ENCODE data around the gene MATN1. TPM values are rescaled to one million over a fixed set of nuclear protein-coding genes. Genes with fewer than 3 reads are reported as not detected.

The MATN1 gene
- polyA plus RNA-seq, 4 donors: 0.03 to 0.32 TPM; not detected in 2

GRCh38 chr1:30698401-30698981, 24.9 kb downstream of the MATN1 start:
- FAIRE-seq (no peak), DNase-seq (no peak)
- Histone ChIP-seq H3K4me3 (ENCODE audit: low read depth in 1 of 3, low read length in 3 of 3) (no peak overlapping the region), H3K9me3 (ENCODE audit: control insufficient read depth in 2 of 2, insufficient read depth in 1 of 2, low read depth in 1 of 2, low read length in 1 of 2) (peaks cover 0 to 2% of the 10 kb centered on the region in 2 donors), H3K36me3 (ENCODE audit: control insufficient read depth in 3 of 3, insufficient read depth in 2 of 3, low read depth in 1 of 3, low read length in 3 of 3) (no peaks in the 10 kb centered on the region), H3K27me3 (ENCODE audit: control insufficient read depth in 3 of 3, insufficient read depth in 3 of 3, low read length in 3 of 3) (peaks cover 0 to 3% (median 0%) of the 10 kb centered on the region in 3 donors), H3K4me1 (ENCODE audit: control insufficient read depth in 3 of 3, insufficient read depth in 2 of 3, low read depth in 1 of 3, low read length in 2 of 3) (no peaks in the 10 kb centered on the region), H3K27ac (ENCODE audit: low read depth in 1 of 3, low read length in 2 of 3) (no peak overlapping the region)
- 69 to 85% (median 72%) methylated on average over 17 of the region's 17 CpGs for WGBS, 3 donors

- WGBS, 3 donors: 52 to 68% (median 66%) methylated on average over 9 of the region's 9 CpGs
- no peak for DNase-seq
- Histone ChIP-seq H3K9me3 (ENCODE audit: control insufficient read depth in 2 of 2, insufficient read depth in 1 of 2, low read depth in 1 of 2, low read length in 1 of 2) (peaks cover 0 to 2% of the 10 kb centered on the region in 2 donors), H3K27me3 (ENCODE audit: control insufficient read depth in 3 of 3, insufficient read depth in 3 of 3, low read length in 3 of 3) (peaks cover 0 to 4% (median 3%) of the 10 kb centered on the region in 3 donors), H3K27ac (ENCODE audit: low read depth in 1 of 3, low read length in 2 of 3) (no peak overlapping the region), H3K36me3 (ENCODE audit: control insufficient read depth in 3 of 3, insufficient read depth in 2 of 3, low read depth in 1 of 3, low read length in 3 of 3) (no peaks in the 10 kb centered on the region), H3K4me1 (ENCODE audit: control insufficient read depth in 3 of 3, insufficient read depth in 2 of 3, low read depth in 1 of 3, low read length in 2 of 3) (no peaks in the 10 kb centered on the region), H3K4me3 (ENCODE audit: low read depth in 1 of 3, low read length in 3 of 3) (no peak overlapping the region)
- FAIRE-seq: no peak
These were observed 25.6 kb downstream of the MATN1 start for GRCh38 chr1:30697571-30698376.

GRCh38 chr1:30696831-30697230, 26.6 kb downstream of the MATN1 start:
- H3K4me1 ChIP-seq (ENCODE audit: control insufficient read depth in 3 of 3, insufficient read depth in 2 of 3, low read depth in 1 of 3, low read length in 2 of 3): no peaks in the 10 kb centered on the region
- no peak overlapping the region for H3K4me3 ChIP-seq (ENCODE audit: low read depth in 1 of 3, low read length in 3 of 3)
- H3K27ac ChIP-seq (ENCODE audit: low read depth in 1 of 3, low read length in 2 of 3): no peak overlapping the region
- no peak for FAIRE-seq
- DNase-seq: no peak
- WGBS, 3 donors: 87 to 90% (median 88%) methylated on average over 6 of the region's 6 CpGs
- peaks cover 0 to 2% of the 10 kb centered on the region in 2 donors for H3K9me3 ChIP-seq (ENCODE audit: control insufficient read depth in 2 of 2, insufficient read depth in 1 of 2, low read depth in 1 of 2, low read length in 1 of 2)
- no peaks in the 10 kb centered on the region for H3K36me3 ChIP-seq (ENCODE audit: control insufficient read depth in 3 of 3, insufficient read depth in 2 of 3, low read depth in 1 of 3, low read length in 3 of 3)
- peaks cover 0 to 4% (median 3%) of the 10 kb centered on the region in 3 donors for H3K27me3 ChIP-seq (ENCODE audit: control insufficient read depth in 3 of 3, insufficient read depth in 3 of 3, low read length in 3 of 3)

GRCh38 chr1:30695439-30695841, 27.9 kb downstream of the MATN1 start:
- no peak overlapping the region for H3K4me3 ChIP-seq (ENCODE audit: low read depth in 1 of 3, low read length in 3 of 3)
- H3K27ac ChIP-seq (ENCODE audit: low read depth in 1 of 3, low read length in 2 of 3): no peak overlapping the region
- WGBS, 3 donors: 37 to 46% (median 45%) methylated on average over 6 of the region's 6 CpGs
- FAIRE-seq: no peak
- peaks cover 0 to 4% (median 3%) of the 10 kb centered on the region in 3 donors for H3K27me3 ChIP-seq (ENCODE audit: control insufficient read depth in 3 of 3, insufficient read depth in 3 of 3, low read length in 3 of 3)
- no peaks in the 10 kb centered on the region for H3K4me1 ChIP-seq (ENCODE audit: control insufficient read depth in 3 of 3, insufficient read depth in 2 of 3, low read depth in 1 of 3, low read length in 2 of 3)
- no peak for DNase-seq
- peaks cover 0 to 2% of the 10 kb centered on the region in 2 donors for H3K9me3 ChIP-seq (ENCODE audit: control insufficient read depth in 2 of 2, insufficient read depth in 1 of 2, low read depth in 1 of 2, low read length in 1 of 2)
- no peaks in the 10 kb centered on the region for H3K36me3 ChIP-seq (ENCODE audit: control insufficient read depth in 3 of 3, insufficient read depth in 2 of 3, low read depth in 1 of 3, low read length in 3 of 3)

GRCh38 chr1:30694280-30695175, 28.9 kb downstream of the MATN1 start:
- no peak for FAIRE-seq
- no peak overlapping the region for H3K27ac ChIP-seq (ENCODE audit: low read depth in 1 of 3, low read length in 2 of 3)
- peaks cover 0 to 2% of the 10 kb centered on the region in 2 donors for H3K9me3 ChIP-seq (ENCODE audit: control insufficient read depth in 2 of 2, insufficient read depth in 1 of 2, low read depth in 1 of 2, low read length in 1 of 2)
- H3K27me3 ChIP-seq (ENCODE audit: control insufficient read depth in 3 of 3, insufficient read depth in 3 of 3, low read length in 3 of 3): peaks cover 0 to 4% (median 3%) of the 10 kb centered on the region in 3 donors
- no peak overlapping the region for H3K4me3 ChIP-seq (ENCODE audit: low read depth in 1 of 3, low read length in 3 of 3)
- H3K36me3 ChIP-seq (ENCODE audit: control insufficient read depth in 3 of 3, insufficient read depth in 2 of 3, low read depth in 1 of 3, low read length in 3 of 3): no peaks in the 10 kb centered on the region
- DNase-seq: no peak
- WGBS, 3 donors: 51 to 64% (median 64%) methylated on average over 8 of the region's 8 CpGs
- no peaks in the 10 kb centered on the region for H3K4me1 ChIP-seq (ENCODE audit: control insufficient read depth in 3 of 3, insufficient read depth in 2 of 3, low read depth in 1 of 3, low read length in 2 of 3)

GRCh38 chr1:30693822-30694221, 29.6 kb downstream of the MATN1 start:
- H3K27me3 ChIP-seq (ENCODE audit: control insufficient read depth in 3 of 3, insufficient read depth in 3 of 3, low read length in 3 of 3): peaks cover 0 to 4% (median 3%) of the 10 kb centered on the region in 3 donors
- no peak for FAIRE-seq
- peaks cover 0 to 2% of the 10 kb centered on the region in 2 donors for H3K9me3 ChIP-seq (ENCODE audit: control insufficient read depth in 2 of 2, insufficient read depth in 1 of 2, low read depth in 1 of 2, low read length in 1 of 2)
- H3K4me1 ChIP-seq (ENCODE audit: control insufficient read depth in 3 of 3, insufficient read depth in 2 of 3, low read depth in 1 of 3, low read length in 2 of 3): no peaks in the 10 kb centered on the region
- H3K36me3 ChIP-seq (ENCODE audit: control insufficient read depth in 3 of 3, insufficient read depth in 2 of 3, low read depth in 1 of 3, low read length in 3 of 3): no peaks in the 10 kb centered on the region
- no peak overlapping the region for H3K27ac ChIP-seq (ENCODE audit: low read depth in 1 of 3, low read length in 2 of 3)
- WGBS, 3 donors: 63 to 81% (median 76%) methylated on average over 5 of the region's 5 CpGs
- no peak for DNase-seq
- no peak overlapping the region for H3K4me3 ChIP-seq (ENCODE audit: low read depth in 1 of 3, low read length in 3 of 3)

GRCh38 chr1:30693366-30693765, 30.0 kb downstream of the MATN1 start:
- Histone ChIP-seq H3K9me3 (ENCODE audit: control insufficient read depth in 2 of 2, insufficient read depth in 1 of 2, low read depth in 1 of 2, low read length in 1 of 2) (peaks cover 0 to 2% of the 10 kb centered on the region in 2 donors), H3K4me3 (ENCODE audit: low read depth in 1 of 3, low read length in 3 of 3) (no peak overlapping the region), H3K36me3 (ENCODE audit: control insufficient read depth in 3 of 3, insufficient read depth in 2 of 3, low read depth in 1 of 3, low read length in 3 of 3) (no peaks in the 10 kb centered on the region), H3K27me3 (ENCODE audit: control insufficient read depth in 3 of 3, insufficient read depth in 3 of 3, low read length in 3 of 3) (peaks cover 0 to 4% (median 4%) of the 10 kb centered on the region in 3 donors), H3K4me1 (ENCODE audit: control insufficient read depth in 3 of 3, insufficient read depth in 2 of 3, low read depth in 1 of 3, low read length in 2 of 3) (no peaks in the 10 kb centered on the region), H3K27ac (ENCODE audit: low read depth in 1 of 3, low read length in 2 of 3) (no peak overlapping the region)
- FAIRE-seq (no peak), DNase-seq (no peak)
- WGBS, 3 donors: 43 to 82% (median 57%) methylated on average over 3 of the region's 3 CpGs

GRCh38 chr1:30692948-30693301, 30.5 kb downstream of the MATN1 start:
- FAIRE-seq (no peak), DNase-seq (no peak)
- H3K4me3 ChIP-seq (ENCODE audit: low read depth in 1 of 3, low read length in 3 of 3): no peak overlapping the region
- WGBS, 3 donors: 66 to 76% (median 67%) methylated on average over 6 to 7 of the region's 7 CpGs
- peaks cover 0 to 5% (median 4%) of the 10 kb centered on the region in 3 donors for H3K27me3 ChIP-seq (ENCODE audit: control insufficient read depth in 3 of 3, insufficient read depth in 3 of 3, low read length in 3 of 3)
- H3K27ac ChIP-seq (ENCODE audit: low read depth in 1 of 3, low read length in 2 of 3): no peak overlapping the region
- H3K4me1 ChIP-seq (ENCODE audit: control insufficient read depth in 3 of 3, insufficient read depth in 2 of 3, low read depth in 1 of 3, low read length in 2 of 3): no peaks in the 10 kb centered on the region
- H3K36me3 ChIP-seq (ENCODE audit: control insufficient read depth in 3 of 3, insufficient read depth in 2 of 3, low read depth in 1 of 3, low read length in 3 of 3): no peaks in the 10 kb centered on the region
- peaks cover 0 to 2% of the 10 kb centered on the region in 2 donors for H3K9me3 ChIP-seq (ENCODE audit: control insufficient read depth in 2 of 2, insufficient read depth in 1 of 2, low read depth in 1 of 2, low read length in 1 of 2)

Measured in small intestine (tissue), 7 donors.